Hematopoietic multipotent progenitor cell treated with erythropoietin and hydrocortisone succinate and interleukin-3 and kit ligand, for 4 days (in vitro differentiated cells): ENCODE data around the gene TLR9.

Experiments
- DNase-seq: peaks from one replicate; pipeline ENCODE4 v3.0.0-alpha.2; 2015

Gene TLR9

DNA sequence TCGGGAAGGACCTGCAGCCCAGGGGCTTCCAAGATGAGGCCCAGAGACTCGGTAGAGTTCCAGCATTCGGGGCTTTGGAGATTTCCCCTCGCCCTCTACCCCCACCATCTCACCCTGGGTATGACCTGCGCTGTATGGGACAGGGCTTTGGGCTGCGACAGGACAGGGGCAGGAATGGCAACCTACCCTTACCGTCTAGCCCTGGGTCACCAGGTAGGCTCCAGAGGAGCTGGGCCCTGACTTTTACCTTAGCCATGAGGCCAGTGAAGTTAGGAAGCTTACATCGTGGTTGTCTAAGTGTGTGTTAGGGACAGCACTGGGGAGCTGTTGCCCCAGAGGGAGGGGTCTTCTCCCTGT is 20.8 kb upstream of the TLR9 start:
- no peak for DNase-seq

GRCh38 chr3:52245322-52246263 is 20.1 kb upstream of the TLR9 start, which contains the start of gene PPM1M:
TSS of gene PPM1M (plus strand) at chr3:52245759. CDS start at chr3:52245825, 66 bp downstream.
- peak; percentile 68 for DNase-seq

DNA sequence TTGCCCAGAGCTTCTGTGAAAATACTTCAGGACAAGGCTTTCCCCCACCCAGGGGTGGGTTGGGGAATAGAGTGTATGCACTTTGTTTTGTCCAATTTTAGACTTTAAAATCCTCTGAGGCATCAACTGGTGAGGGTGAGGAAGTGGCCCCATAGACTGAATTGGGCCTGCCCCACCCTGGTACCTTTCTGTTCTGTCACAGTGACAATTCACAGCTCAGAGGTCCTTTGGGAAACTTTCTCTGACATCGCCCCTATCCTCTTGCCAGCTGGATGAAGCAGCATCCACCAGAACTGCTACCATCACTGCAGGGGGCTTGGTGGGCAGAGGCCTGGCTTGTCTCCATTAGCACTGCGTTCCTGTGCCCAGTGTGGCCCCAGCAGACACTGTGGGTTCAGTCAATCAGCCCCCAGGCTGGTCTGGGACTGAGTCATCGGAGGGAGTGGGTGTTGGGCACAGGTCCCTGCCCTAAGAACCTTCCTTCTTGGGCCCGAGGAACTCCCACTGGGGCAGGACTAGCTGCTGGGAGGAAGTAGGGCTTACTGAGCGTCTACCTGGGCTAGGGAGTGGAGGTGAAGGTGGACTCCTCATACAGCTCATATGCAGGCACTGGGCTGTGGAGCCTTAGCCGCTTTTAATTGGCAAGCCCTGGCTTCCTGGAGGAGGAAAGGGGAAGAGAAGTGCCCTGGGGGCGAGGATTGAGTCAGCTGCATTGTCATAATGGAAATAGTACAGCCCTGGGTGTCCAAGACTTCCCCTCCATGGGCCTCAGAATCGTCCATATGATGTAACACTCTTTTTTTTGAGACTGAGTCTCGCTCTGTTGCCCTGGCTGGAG is 18.6 kb upstream of the TLR9 start:
- peak; percentile 67 for DNase-seq

- DNase-seq = no peak
These were observed 16.6 kb upstream of the TLR9 start for GRCh38 chr3:52242039-52242438.

- no peak for DNase-seq
These were observed 15.5 kb upstream of the TLR9 start for GRCh38 chr3:52240886-52241370.

DNA sequence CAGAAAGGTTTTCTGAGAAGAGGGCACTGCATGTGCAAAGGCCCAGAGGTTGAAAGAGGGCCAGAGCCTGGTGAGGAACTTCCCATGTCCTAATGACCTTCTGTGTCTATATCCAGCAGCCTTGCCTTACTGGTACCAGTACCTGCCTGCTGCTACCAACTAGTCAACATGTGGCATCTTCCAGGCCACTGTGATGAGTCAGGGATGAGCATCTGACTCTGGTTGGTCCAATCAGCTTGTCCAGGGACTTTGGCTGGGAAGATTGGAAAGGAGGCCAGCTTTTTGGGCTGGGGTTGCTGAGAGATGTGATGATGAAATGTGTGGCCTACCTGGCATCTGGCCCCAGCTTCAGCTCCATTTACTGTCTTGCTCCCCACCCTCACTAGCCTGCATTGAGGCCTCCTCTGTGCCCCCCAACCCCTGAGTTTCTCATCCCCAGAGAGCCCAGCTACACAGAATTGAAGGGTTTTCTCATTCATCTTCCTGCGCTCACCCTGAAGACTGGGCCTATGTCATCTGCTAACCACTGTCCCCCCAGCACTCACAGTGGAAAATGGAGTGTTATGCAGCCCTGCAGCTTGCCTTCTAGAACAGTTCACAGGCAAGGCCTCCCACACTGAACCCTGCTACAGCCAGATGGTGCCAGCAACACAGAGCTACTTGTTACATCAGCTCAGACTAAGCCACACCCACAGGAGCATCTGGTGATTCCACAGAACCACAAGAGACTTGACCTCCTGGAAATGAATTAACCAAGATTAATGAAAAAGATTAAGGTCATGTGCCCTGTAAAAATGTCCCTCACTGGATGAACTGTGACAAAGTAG is 14.8 kb upstream of the TLR9 start:
- DNase-seq = peak; percentile 96

- peak; percentile 92 for DNase-seq
These were observed 13.6 kb upstream of the TLR9 start, which contains the start of gene TWF2 for GRCh38 chr3:52238761-52239701. TSS of gene TWF2 (minus strand) at chr3:52239158. CDS start at chr3:52239016, 142 bp downstream.

GRCh38 chr3:52238193-52238760 is 12.8 kb upstream of the TLR9 start:
- peak; percentile 16 for DNase-seq

GRCh38 chr3:52237657-52238172 is 12.3 kb upstream of the TLR9 start:
- peak; percentile 55 for DNase-seq

GRCh38 chr3:52237006-52237656 is 11.7 kb upstream of the TLR9 start:
- DNase-seq = no peak

DNA sequence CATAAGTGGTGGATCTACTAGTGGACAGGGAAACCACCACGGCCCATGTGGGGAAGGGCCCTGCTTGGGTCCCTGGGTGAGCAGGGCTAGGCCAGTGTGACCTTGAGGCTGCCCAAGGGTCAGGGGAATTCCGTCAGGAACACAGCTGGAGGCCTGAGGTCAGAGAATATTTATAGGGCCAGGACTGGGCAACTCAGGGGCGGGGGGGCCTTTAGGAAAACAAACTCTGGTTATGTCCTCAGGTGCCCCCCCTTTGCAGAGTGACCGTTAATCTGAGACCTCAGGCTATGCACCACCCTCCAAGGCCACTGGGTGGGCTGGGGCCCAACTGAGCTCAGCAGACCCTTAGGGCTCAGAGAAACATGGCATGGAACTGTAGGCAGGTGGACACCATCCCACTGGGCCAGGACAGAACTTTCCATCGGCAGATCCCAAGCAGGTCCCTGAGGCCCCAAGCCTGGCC is 11.0 kb upstream of the TLR9 start:
- no peak for DNase-seq

DNA sequence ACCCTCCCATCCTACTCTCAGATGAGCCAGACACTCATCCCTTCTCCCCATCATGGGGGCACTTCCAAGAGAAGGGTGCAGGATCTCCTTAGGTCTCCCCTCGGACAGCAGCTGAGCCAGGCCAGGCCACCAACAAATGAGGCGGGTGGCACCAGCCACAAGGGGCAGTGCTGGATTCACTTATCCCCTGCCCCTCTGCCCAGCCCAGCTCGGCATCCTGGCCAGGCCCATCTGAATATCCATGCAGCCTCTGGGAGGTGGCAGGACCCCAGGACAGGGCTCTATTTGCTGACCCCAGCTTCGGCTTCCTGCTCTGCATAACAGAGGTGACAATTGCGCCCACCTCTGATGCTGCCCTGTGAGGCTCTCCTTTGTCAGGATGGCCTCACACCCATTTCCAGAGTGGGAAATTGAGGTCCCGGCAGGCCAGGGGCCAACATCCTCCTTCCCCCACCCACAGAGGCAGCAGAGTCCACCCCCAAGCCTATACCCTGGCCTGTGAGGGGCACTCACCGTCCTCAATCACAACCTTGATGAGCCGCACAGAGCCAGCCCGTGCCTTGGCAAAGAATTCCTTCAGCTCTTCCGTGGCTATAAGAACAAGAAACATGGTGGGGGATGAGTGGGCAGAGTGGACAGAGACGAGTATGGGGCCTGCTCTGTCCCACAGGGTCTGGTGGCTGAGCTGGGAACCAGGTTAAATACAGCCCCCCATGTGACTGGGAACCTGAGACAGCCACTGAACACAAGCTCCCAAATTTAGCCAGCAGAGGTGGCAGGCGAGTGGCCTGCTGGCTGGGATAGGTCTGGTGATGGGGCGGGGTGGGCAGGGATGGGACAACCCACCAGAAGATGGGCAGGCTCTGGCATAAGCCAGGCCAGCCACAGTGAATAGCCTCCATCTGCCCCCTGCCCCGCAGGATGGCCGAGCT is 9.3 kb upstream of the TLR9 start:
- no peak for DNase-seq

GRCh38 chr3:52233968-52234367 is 8.5 kb upstream of the TLR9 start:
- DNase-seq = no peak

GRCh38 chr3:52233108-52233591 is 7.7 kb upstream of the TLR9 start:
- no peak for DNase-seq

DNA sequence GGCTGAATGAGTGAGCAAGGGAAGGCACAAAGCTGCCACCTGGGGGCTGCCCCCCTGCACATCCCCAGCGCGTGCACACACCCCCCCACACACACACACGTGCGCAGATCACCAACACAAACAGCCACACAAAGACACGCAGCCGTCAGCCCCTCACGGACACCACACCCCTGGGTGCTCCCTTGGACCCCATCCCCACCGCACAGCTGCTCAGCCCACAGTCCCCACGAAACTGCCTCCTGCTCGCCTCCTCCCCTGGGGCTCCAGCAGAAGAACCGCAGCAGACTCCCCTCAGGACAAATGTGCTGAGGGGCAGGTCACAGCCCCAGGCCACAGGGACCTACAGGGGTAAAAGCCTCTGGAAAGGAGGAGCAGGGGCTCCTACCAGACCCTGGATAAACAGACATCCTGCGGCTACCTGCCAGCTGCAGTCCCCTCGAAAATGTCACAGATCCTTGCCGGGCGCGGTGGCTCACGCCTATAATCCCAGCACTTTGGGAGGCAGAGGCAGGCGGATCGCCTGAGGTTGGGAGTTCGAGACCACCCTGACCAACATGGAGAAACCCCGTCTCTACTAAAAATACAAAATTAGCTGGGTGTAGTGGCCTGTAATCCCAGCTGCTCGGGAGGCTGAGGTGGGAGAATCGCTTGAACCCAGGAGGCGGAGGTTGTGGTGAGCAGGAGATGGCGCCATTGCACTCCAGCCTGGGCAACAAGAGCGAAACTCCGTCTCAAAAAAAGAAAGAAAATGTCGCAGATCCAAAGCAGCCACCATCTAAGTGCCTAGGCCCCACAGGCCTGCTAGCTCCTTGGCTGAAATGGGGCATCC is 7.0 kb upstream of the TLR9 start:
- DNase-seq = no peak

DNA sequence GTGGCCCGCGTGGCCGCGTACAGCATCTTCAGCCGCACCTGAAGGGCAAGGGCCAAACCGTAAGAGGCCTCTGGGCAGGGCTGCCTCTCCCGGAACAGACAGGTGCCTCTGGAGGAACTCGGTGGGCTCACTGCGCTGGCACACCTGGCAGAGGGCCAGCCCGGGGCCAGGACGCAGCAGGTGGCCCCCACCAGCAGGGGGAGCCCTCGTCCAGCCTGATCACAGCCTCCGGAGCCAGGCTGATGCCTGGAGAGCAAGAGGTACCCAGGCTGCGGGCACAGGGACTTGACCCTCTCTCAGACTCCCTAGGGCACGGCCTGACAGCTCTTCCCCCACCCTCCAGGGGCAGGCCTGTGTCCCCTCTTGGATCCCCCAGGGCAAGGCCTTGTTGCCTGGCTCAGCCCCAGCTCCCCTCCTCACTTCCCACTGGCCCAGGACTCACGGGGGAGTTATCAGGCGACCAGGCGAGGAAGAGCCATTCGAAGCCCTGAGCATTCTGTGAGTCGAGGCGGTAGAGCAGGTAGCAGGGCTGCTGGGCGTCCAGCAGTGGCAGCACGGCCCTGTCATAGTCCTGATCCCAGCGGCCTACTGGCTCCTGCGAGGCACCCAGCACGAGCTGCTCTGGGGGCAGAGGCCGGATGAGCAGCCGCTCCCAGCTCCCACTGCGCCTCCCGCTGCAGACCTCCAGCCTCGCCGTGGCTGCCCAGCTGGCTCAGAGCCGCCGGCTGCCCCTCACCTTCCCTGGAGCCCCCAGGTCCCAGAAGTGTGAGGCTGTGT is 6.2 kb upstream of the TLR9 start:
- peak; percentile 91 for DNase-seq

GRCh38 chr3:52230889-52231499 is 5.5 kb upstream of the TLR9 start:
- DNase-seq = no peak
